Ovary (tissue), 3 donors: Measurements from ENCODE around the gene KRT83.

ENCODE experiments used
- EP300 ChIP-seq: sonication (generic); formaldehyde crosslinking; IDR thresholded peaks from one replicate; pipeline ENCODE4 v1.6.1; 2017; ENCODE audit warnings: antibody characterized with exemption
- POLR2A ChIP-seq: fragments of 450-650 bp; IDR thresholded peaks from one replicate; pipeline ENCODE4 v1.6.1; 2017; ENCODE audit warnings: antibody characterized with exemption, mild to moderate bottlenecking, moderate library complexity
- TF ChIP-seq, protein P1 (sequence below), 3 donors: fragments of 450-650 bp in 2 of 3; fragments of 200-600 bp in 1 of 3; IDR thresholded peaks; one replicate each; pipeline versions ENCODE4 v1.5.1 to v1.8.0; 2016 to 2022; ENCODE audit warnings: antibody characterized with exemption in 3 of 3, mild to moderate bottlenecking in 1 of 3
- donor health status: DM: no; HTN: no; CAD: no.

DNA sequence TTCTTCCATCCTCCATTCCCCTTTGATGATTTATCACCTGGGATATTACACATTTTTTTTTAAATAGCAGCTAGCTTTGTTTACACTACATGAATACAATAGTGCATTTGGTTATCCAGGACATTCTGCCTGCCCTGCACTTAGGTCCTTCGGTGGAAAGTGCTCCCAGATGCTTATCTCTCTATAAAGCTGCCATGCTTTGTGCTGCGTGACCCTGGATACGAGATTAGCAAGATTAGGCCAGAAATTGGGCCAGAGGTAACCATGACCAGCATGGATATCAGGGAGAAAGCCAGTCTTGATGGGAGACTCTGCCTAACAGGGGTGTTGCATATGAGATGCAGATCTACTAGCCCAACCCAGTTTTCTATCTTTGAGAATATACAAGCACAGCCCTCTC lies 12.1 kb upstream of the KRT83 start:
- TF ChIP-seq, protein P1, sequence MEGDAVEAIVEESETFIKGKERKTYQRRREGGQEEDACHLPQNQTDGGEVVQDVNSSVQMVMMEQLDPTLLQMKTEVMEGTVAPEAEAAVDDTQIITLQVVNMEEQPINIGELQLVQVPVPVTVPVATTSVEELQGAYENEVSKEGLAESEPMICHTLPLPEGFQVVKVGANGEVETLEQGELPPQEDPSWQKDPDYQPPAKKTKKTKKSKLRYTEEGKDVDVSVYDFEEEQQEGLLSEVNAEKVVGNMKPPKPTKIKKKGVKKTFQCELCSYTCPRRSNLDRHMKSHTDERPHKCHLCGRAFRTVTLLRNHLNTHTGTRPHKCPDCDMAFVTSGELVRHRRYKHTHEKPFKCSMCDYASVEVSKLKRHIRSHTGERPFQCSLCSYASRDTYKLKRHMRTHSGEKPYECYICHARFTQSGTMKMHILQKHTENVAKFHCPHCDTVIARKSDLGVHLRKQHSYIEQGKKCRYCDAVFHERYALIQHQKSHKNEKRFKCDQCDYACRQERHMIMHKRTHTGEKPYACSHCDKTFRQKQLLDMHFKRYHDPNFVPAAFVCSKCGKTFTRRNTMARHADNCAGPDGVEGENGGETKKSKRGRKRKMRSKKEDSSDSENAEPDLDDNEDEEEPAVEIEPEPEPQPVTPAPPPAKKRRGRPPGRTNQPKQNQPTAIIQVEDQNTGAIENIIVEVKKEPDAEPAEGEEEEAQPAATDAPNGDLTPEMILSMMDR (IDR thresholded peaks at IDR 0.05): no peak
- TF ChIP-seq POLR2A (no peak), EP300 (no peak)
